Stimulated activated CD8-positive, alpha-beta memory T cell treated with anti-CD3 and anti-CD28 coated beads, Interleukin-7, amount 100 ng/mL, for 4 hours (primary cell): ENCODE results near the gene MBOAT2.

Experiments
- DNase-seq, 2 donors: peaks; one replicate each; pipeline ENCODE4 v3.0.0-alpha.2; 2020; ENCODE audit warnings: low read depth in 2 of 2

The MBOAT2 gene

DNA sequence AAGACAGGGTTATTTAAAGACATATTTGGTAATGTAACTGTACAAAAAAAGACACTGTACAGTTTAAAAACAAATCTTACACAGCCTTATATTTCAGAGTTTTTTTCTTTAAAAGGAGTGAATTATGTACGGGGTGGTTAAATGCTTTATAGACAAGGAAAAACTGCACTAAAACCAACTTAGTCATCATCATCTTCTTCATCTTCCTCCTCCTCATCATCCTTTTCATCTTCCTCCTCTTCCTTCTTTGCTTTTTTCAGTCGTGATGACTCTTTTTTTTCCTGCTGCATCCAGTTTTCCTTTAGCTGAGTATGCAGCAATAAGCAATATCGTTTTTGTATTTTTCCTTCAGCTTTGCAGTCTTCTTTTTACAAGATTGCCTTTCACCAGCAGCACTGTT lies 14.6 kb upstream of the MBOAT2 start:
- no peak for DNase-seq

- DNase-seq, result no peak
These were observed 13.9 kb upstream of the MBOAT2 start for GRCh38 chr2:9017411-9017810.

- no peak for DNase-seq
These were observed 12.5 kb upstream of the MBOAT2 start for GRCh38 chr2:9015998-9016397.

DNA sequence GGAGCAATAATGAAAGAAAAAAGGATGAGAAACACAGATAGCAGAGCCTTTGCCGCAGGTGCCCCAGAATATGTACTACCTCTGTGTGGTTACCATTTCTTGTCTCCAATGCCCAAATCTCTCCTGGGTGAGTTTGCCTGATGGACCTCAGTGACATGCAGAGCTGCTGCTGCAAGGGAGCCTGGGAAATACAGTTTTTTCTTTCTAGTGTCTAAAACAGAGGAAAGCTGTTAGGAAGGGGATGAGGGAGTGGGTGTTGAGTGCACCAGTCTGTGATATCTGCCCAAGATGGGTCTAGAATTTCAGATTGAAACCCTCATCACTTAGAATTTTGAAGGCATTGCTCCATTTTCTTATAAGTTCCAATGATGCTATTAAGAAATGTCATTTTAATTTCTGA lies 9.9 kb upstream of the MBOAT2 start:
- no peak for DNase-seq

GRCh38 chr2:9010866-9011265 lies 7.4 kb upstream of the MBOAT2 start:
- no peak for DNase-seq

- no peak for DNase-seq
These were observed 5.6 kb upstream of the MBOAT2 start for GRCh38 chr2:9008951-9009664.

DNA sequence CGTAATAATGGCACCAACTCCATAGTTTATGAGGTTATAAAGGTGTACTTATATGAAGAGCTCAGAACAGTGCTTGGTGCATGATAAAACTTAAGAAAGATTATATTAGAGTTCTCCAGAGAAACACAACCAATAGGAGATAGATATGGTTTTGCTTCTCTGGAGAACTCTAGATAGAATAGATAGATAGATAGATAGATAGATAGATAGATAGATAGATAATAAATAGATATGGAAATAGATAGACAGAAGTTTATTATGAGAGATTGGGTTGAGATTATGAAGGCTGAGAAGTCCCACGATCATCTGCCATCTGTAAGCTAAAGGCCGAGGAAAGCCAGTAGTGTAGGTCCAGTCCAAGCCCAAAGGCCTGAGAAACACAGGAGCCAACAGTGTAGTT lies 2.9 kb upstream of the MBOAT2 start:
- no peak for DNase-seq

DNA sequence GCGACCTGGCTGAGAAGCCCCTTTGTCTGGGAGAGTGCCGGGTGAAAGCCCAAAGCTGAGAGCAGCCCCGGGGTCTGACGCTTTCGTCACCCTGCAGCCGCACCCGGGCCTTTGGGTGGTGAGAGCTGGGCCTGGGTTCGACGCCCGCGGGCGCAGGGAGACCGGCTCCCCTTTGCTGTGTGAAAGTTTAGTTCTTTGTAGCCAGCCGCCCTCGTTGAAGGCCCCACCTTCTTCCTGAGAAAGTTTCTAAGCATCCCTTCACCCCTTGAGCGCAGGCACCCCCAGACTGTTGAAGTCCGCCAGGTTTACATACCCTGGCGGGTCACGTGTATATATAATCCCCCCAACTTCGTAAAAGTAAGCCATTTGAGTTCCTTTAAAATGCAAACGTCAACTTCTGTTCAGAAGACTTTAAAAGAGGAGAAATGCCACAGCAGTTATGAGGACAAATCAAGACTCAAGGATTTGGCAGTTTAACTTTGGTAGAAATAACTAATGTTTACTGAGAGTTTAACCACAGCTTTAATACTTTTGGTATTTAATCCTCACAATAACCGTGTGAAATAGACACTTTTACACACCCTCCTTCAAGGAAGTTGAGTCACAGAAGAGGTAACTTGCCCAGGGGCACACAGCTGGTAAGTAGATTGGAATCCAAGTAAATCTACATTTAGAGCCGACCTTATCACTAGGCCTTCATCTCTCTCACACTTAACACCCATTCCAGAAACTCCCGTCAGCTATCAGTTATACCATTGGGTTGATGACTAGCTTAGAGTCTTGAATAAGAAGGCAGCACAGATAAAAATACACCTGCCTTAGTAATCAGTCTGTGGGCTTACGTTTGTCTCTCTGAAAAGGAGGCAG lies 1.1 kb upstream of the MBOAT2 start:
- DNase-seq, result no peak

DNA sequence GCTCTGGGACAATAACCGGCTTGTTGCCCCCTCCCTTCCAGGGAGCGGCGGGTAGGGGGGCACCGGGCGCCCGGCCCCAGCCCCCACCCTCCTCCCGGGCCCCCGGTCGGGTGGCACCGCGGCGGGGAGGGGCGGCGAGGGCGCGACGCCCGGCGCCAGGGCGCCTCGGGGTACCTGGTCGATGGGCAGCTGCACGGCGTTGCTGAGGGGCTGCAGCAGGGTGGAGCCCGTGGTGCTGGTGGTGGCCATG lies 193 bp downstream of the MBOAT2 start:
- no peak for DNase-seq

DNA sequence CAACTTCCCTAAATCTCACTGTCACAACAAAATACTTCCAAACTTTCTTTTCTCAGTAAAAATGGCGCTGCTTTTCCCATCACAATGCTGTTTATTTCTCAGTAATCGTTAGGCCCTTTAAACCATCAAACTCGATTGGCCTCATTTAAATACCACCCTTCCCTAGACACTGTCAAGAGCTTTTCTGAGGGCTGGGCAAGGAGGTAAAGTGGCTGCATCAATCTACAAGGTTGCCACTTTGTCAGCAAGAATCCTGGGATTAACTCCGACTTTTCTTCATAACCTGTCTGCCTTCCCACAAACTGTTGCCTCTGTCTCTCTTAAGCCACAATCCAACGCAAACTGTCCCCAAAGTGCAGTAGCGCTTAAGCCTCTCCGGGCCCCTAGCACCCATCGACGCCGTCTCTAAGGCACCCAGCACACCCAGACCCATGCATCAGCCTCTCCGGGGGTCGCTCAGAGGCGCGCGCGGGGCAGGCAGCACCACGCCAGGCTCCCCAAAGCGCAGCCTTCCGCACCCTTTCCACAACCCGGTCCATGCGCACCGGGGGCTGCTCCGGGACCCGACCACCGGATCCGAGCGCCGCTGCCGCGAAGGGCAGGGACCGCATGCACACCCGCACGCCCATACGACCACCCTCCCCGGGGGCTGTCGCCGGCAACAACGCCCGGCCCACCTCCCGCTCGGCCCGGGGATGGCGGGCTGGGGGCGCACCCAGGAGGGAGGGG lies 683 bp downstream of the MBOAT2 start:
- peak in 1 of 2 donors; percentile 5 for DNase-seq

DNA sequence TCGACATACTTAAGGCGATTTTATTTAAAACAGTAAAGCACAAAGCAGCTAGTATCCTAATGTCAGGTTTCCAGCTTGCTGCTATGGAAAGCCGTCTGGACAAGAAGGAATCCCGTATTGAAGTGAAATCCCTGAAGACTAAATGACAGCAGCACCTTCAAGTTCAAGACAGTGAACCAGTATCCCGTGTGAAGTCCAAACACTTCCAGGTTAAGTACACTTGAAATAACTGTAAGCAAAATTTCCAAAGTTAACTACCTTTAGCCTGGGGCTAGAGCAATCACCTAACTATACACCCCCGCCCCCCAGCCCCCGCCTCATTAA lies 1.2 kb downstream of the MBOAT2 start:
- no peak for DNase-seq

DNA sequence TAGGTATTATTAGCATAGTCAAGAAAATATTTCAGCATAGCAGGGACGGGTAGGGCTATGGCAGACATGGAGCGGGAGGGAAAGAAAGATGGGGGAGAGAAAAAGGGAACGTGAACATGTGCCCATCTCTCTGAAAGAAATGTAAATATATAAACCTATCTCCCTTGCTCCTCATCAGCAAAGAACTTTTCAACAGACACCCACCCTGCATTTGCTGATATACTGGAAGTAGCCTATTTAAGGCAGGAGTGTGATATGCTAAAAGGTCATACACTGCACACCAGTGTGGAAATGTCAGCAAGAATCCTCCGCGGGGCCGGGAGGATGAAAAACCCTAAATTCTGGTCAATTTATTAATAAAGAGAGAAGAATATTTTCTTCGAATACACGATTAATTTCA lies 1.7 kb downstream of the MBOAT2 start:
- DNase-seq, result no peak

GRCh38 chr2:9001229-9001628 lies 2.3 kb downstream of the MBOAT2 start:
- no peak for DNase-seq

GRCh38 chr2:9000442-9000841 lies 3.0 kb downstream of the MBOAT2 start:
- no peak for DNase-seq

DNA sequence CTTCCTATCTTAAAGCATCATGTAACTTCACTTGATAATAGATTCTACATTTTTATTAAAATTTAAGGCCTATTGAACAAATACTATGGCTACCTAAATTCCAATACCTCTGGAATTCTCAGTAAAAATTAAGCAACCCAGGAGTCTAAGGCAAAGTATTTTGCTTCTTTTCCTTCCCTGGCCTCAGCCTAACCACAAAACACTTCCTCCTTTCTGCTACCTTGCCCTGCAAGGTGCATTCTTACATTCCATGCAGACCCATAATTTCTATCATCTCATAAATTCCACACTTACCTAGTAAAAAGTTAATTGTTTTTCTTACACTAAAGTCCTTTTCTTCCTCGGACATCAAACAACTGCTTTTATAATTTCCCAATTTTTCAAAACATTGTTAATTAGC lies 3.7 kb downstream of the MBOAT2 start:
- DNase-seq, result no peak

- no peak for DNase-seq
These were observed 4.4 kb downstream of the MBOAT2 start for GRCh38 chr2:8999102-8999446.

GRCh38 chr2:8998418-8999101 lies 4.9 kb downstream of the MBOAT2 start:
- no peak for DNase-seq

GRCh38 chr2:8997631-8998030 lies 5.9 kb downstream of the MBOAT2 start:
- no peak for DNase-seq

DNA sequence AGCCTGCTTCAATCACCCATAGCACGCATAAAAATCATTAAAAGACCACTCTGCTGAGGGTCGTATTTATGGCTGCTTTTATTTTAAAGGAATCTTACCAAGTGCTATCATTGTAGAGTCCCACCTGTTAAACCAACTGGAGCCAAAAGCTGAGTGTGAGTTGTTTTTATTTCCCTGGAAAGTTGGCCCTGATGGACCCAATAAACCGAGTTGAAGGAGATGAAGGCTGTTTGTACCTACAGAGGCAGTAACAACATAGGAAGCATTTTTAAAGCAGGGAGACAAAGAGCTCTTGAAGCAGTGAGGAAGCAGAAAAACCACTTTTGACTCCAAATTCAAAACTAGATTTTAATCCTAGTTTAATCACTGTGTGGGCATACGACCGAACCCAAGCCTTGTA lies 6.4 kb downstream of the MBOAT2 start:
- DNase-seq, result no peak

- DNase-seq, result no peak
These were observed 7.5 kb downstream of the MBOAT2 start for GRCh38 chr2:8996006-8996405.

GRCh38 chr2:8994386-8994785 lies 9.1 kb downstream of the MBOAT2 start:
- no peak for DNase-seq

DNA sequence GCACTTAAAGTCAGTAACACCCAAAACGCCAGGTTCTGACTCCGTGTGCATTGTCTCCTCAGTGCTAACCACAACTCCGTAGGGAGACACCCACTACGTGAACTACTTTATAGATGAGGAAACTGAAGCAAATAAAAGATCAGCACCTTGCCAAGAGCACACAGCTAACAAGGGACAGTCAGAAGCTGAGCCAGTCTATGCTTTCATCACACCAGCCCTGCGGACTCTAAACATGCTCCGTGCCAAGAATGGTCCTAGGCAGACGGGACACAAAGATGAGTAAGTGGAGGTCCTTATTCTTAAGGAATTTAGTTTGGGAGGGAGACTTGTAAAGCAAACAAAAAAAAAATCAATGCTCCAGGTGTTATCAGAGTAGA lies 9.6 kb downstream of the MBOAT2 start:
- DNase-seq, result no peak
